KG1 (cell line): ENCODE measurements around the gene CUZD1.

Experiments
- DNase-seq: peaks from one replicate; lab custom pipeline; 2025; lab: John Stamatoyannopoulos, UW

The CUZD1 gene

DNA sequence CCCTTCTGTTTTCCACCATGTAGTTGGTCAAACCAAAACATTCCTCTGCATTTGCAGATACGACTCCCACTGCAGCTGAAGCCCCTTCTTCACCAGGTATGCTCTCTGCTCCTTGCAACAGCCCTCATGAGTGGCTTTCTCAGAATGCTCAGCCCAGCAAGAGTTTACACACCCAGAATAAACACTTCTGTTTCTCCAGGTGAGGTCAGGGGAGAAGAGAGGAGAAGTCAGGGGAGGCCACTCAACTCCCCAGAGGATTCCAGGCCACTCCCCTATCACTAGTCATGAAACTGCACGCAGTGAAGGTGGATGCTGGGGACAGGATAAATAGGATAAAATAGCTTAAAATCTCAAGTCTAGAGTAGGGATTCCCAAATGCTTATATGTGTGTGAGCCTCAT lies 31.2 kb downstream of the CUZD1 start:
- DNase-seq, result no peak

DNA sequence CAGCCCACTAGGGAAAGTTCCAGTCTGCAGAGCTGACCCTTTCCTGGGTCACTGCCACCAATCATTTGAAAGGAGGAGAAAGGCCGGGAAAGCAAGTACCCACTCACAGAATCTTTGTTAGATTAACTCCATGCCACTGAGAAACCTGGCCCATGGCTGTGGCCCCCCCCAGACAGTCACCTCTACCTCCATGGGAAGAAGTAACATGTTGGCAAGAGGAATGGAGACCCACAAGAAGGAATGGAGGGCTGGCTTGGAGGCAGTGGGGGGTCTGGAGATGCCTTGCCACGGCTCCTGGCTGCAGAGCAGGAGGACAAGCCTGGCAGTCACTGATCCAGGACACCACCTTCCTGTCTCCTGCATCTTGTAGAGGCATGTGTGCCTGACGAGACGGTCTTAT lies 32.9 kb downstream of the CUZD1 start:
- no peak for DNase-seq

DNA sequence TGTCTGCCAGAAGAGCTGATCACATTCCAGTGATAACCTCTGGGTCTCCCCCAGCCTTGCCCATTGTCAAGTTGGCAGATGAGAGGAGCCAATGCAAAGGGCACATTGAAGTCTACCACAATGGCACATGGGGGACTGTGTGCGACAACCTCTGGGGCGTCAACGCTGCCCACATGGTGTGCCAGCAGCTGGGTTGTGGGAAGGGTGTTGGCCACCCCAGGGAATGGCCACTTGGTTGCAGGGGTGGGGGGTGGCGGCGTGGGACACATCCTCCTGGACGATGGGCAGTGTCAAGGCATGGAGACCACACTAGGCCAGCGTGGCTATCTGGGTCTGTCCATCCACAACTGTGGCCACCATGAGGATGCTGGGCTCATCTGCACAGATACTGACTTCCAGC lies 43.4 kb downstream of the CUZD1 start:
- no peak for DNase-seq

DNA sequence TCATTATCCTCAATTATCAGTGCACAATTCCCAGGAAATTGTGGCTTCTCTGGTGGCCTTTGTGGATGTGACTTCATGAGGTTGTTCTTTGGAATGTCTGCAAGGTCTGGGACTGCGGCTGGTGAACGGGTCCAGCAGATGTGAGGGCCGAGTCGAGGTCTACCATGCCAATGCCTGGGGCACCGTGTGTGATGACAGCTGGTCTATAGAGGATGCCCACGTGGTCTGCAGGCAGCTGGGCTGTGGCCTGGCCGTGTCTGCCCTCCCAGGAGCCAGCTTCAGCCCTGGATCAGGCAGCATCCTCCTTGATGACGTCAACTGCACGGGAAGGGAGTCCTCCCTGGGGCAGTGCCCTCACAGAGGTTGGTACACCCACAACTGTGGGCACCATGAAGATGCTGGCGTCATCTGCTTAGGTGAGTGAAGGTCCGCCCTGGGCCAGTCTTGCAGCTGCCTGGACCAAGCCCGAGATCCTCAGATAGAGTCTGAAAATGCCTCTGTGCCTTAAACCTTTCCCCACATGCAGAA lies 46.9 kb downstream of the CUZD1 start:
- DNase-seq, result no peak

DNA sequence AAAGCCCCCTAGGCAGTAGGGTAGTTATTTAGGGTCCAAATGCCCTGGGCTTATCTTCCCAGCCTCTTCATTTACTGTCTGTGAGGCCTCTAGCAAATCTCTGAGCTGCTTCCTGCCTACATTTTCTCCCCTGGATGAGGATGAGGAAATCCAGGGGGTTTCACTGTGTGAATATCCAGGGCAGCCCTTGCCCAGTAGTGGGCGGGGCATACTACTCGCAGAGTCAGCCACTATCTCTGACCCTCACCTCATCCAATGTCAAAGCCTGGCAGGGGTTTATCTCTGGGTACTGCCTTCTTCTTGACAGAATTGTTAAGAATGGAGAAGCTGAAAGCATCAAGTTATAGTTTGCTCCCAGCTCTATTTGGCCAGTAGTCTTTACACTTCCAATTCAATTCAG lies 48.9 kb downstream of the CUZD1 start:
- DNase-seq, result no peak

DNA sequence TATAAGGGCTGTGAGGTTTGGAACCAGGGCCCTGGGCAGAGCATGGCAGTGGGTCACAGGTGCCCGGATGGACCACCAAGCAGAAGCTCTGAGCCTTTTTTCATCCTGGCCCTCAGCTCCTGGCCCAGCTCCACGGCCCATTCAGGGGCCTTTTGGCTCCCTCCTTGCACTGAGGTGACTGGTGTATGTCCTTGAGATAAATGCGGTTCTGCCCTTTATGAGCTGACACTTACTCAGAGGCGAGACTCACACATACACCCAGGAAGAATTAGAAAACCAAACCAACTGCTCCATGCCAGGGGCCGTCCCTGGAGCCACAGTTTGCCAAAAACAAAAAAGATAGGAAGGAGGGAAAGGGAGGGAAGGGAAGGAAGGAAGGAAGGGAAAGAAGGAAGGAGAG lies 49.7 kb downstream of the CUZD1 start:
- no peak for DNase-seq

DNA sequence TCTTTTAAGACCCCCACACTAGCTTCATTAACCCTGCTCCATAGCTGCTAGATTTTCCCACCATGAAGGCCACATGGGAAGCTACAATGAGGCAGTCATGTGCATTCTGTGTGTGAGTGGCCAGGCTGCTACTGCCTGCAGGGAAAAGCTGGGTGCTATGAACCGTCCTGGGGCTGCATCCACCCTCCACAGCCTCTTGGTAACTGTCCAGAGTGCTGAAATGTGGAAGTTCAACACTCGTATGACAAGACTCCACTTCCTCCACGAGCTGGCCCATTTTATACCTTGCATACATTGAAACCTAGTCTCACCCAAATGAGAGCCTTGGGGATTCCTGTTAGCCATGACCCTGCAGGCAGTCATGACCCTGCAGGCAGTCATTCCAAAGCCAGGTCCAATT lies 59.4 kb downstream of the CUZD1 start:
- no peak for DNase-seq

DNA sequence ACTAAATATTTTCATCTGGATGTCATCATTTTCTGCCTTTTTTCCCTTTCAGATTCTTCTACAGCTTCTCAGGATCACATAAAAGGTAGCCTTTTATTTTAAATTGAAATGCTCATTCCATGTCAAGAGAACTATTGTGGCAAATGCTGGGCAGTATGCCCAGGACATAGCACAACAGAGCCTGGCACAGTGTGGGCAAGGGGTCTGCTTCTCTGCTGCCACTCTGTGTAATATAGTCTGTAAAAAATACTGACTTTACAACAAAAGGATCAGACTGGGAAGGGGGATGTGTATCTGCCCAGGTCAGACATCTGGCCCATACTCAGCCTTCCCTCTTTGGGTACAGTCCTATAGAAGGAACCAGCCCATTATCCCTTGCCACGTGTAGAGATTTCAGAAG lies 62.7 kb downstream of the CUZD1 start:
- no peak for DNase-seq
